Panc1 (cell line): ENCODE data around the gene LRRC57. TPM values are rescaled to one million over a fixed set of nuclear protein-coding genes. Genes with fewer than 3 reads are reported as not detected.

Experiments
- ATAC-seq: fragments of 200-7000 bp; cut with Tn5 transposase; 2 replicates; pipeline ENCODE4 v1.9.1; 2020; ENCODE audit warnings: mild to moderate bottlenecking, moderate library complexity
- BruUV-seq: library from RNA; stranded (reverse); fragments of 400-500 nt; replicated peaks from 2 replicates; lab custom pipeline; 2021; lab: Mats Ljungman, UMichigan
- CTCF ChIA-PET: fragments of 300-600 bp; sonication (Branson Sonifier 250); formaldehyde crosslinking; loops from one replicate; lab custom pipeline; 2022; ENCODE audit warnings: antibody characterized with exemption; lab: Charles Lee
- POLR2A ChIA-PET: fragments of 300-600 bp; sonication (Branson Sonifier 250); formaldehyde crosslinking; loops from one replicate; lab custom pipeline; 2022; ENCODE audit warnings: antibody characterized with exemption; lab: Charles Lee
- DNase-seq: peaks from one replicate; pipeline ENCODE4 v3.0.0-alpha.2; 2010; ENCODE audit warnings: low read depth, low spot score
- H3K27ac ChIP-seq: 2 replicates; pipeline ENCODE4 v1.5.1; 2011; ENCODE audit warnings: mild to moderate bottlenecking, low read length, inconsistent platforms
- H3K27me3 ChIP-seq: fragments of 200-500 bp; sonication (Bioruptor generic); 2 replicates; pipeline ENCODE4 v1.6.0; 2014; ENCODE audit warnings: low read length, inconsistent platforms; ENCODE audit not compliant: control insufficient read depth, insufficient read depth
- H3K36me3 ChIP-seq: fragments of 200-500 bp; sonication (Bioruptor generic); 2 replicates; pipeline ENCODE4 v1.5.1; 2014; ENCODE audit warnings: inconsistent platforms, mild to moderate bottlenecking, low read length, moderate library complexity; ENCODE audit not compliant: control insufficient read depth, insufficient read depth
- H3K4me1 ChIP-seq: 2 replicates; pipeline ENCODE4 v1.5.1; 2011; ENCODE audit warnings: inconsistent platforms, mild to moderate bottlenecking, low read length, moderate library complexity; ENCODE audit not compliant: control insufficient read depth, insufficient read depth
- H3K4me3 ChIP-seq, 2 experiments: 2 replicates each; pipeline ENCODE4 v1.5.1; 2011 to 2012; ENCODE audit warnings: low read depth in 2 of 2, low read length in 2 of 2, mild to moderate bottlenecking in 2 of 2, inconsistent platforms in 1 of 2, moderate library complexity in 1 of 2
- H3K9me3 ChIP-seq: fragments of 200-500 bp; sonication (Bioruptor generic); 2 replicates; pipeline ENCODE4 v1.5.1; 2014; ENCODE audit warnings: low read depth, mild to moderate bottlenecking, inconsistent platforms, low read length, moderate library complexity; ENCODE audit not compliant: control insufficient read depth, insufficient read depth
- POLR2AphosphoS5 ChIP-seq: IDR thresholded peaks from 2 replicates; pipeline ENCODE4 v1.6.1; 2012; ENCODE audit warnings: mild to moderate bottlenecking, low read depth, low read length, moderate library complexity
- SIN3A ChIP-seq: IDR thresholded peaks from 2 replicates; pipeline ENCODE4 v1.6.1; 2012; ENCODE audit warnings: low read depth, mild to moderate bottlenecking, low read length, moderate library complexity, borderline replicate concordance; ENCODE audit not compliant: insufficient read depth
- TCF7L2 ChIP-seq: IDR thresholded peaks from 2 replicates; pipeline ENCODE4 v1.6.1; 2011; ENCODE audit warnings: mild to moderate bottlenecking, low read depth, low read length, inconsistent platforms
- in situ Hi-C: cut with HindIII; loops from 2 replicates; pipeline ENCODE4 v1.10.0; 2016; ENCODE audit warnings: low sequenced_read_pairs, low pct_unique_long_range_greater_than_20kb
- intact Hi-C: fragments of 100-400 bp; cut with micrococcal nuclease; formaldehyde crosslinking; loops from one replicate; pipeline ENCODE4 v1.10.0; 2022; ENCODE audit not compliant: unreplicated experiment
- total RNA-seq: library from RNA; stranded (reverse); gene quantifications from one replicate; pipeline ENCODE4 v1.2.1, GENCODE V29; 2021; ENCODE audit not compliant: unreplicated experiment
- TF ChIP-seq, protein P1 (sequence below), 2 experiments: IDR thresholded peaks; 2 replicates each; pipeline ENCODE4 v1.6.1; 2011 to 2012; ENCODE audit warnings: low read depth in 2 of 2, control low read depth in 1 of 2, low read length in 1 of 2, mild to moderate bottlenecking in 1 of 2, moderate library complexity in 1 of 2; ENCODE audit not compliant: insufficient read depth in 1 of 2
- TF ChIP-seq, protein P2 (sequence below): fragments of 450-650 bp; IDR thresholded peaks from 2 replicates; pipeline ENCODE4 v1.5.1; 2017; ENCODE audit warnings: mild to moderate bottlenecking

Gene LRRC57
- total RNA-seq, 1 experiment from 2014 or later: 39.2 TPM

- intact Hi-C loops (no loop called here), in situ Hi-C loops (no loop called here)
- H3K27me3 ChIP-seq: no peaks in the 10 kb centered on the region
- ChIA-PET POLR2A (interaction anchor here (0.6 to 1.1 kb wide), 2 partner anchors 16 to 43 kb away, joined by 3 read pairs; no protein-coding TSS in a partner anchor), CTCF (no interaction called here)
- ATAC-seq (no peak), DNase-seq (no peak)
- H3K4me3 ChIP-seq: no peak overlapping the region
- BruUV-seq: no TSS peak
- no peaks in the 10 kb centered on the region for H3K4me1 ChIP-seq
- TF ChIP-seq POLR2AphosphoS5: no peak
- TF ChIP-seq, protein P1, sequence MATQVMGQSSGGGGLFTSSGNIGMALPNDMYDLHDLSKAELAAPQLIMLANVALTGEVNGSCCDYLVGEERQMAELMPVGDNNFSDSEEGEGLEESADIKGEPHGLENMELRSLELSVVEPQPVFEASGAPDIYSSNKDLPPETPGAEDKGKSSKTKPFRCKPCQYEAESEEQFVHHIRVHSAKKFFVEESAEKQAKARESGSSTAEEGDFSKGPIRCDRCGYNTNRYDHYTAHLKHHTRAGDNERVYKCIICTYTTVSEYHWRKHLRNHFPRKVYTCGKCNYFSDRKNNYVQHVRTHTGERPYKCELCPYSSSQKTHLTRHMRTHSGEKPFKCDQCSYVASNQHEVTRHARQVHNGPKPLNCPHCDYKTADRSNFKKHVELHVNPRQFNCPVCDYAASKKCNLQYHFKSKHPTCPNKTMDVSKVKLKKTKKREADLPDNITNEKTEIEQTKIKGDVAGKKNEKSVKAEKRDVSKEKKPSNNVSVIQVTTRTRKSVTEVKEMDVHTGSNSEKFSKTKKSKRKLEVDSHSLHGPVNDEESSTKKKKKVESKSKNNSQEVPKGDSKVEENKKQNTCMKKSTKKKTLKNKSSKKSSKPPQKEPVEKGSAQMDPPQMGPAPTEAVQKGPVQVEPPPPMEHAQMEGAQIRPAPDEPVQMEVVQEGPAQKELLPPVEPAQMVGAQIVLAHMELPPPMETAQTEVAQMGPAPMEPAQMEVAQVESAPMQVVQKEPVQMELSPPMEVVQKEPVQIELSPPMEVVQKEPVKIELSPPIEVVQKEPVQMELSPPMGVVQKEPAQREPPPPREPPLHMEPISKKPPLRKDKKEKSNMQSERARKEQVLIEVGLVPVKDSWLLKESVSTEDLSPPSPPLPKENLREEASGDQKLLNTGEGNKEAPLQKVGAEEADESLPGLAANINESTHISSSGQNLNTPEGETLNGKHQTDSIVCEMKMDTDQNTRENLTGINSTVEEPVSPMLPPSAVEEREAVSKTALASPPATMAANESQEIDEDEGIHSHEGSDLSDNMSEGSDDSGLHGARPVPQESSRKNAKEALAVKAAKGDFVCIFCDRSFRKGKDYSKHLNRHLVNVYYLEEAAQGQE (IDR thresholded peaks at IDR 0.05; ENCODE audit: insufficient read depth in 1 of 2, low read depth in 2 of 2, low read length in 1 of 2): no peak
- TF ChIP-seq TCF7L2: no peak
- TF ChIP-seq, protein P2, sequence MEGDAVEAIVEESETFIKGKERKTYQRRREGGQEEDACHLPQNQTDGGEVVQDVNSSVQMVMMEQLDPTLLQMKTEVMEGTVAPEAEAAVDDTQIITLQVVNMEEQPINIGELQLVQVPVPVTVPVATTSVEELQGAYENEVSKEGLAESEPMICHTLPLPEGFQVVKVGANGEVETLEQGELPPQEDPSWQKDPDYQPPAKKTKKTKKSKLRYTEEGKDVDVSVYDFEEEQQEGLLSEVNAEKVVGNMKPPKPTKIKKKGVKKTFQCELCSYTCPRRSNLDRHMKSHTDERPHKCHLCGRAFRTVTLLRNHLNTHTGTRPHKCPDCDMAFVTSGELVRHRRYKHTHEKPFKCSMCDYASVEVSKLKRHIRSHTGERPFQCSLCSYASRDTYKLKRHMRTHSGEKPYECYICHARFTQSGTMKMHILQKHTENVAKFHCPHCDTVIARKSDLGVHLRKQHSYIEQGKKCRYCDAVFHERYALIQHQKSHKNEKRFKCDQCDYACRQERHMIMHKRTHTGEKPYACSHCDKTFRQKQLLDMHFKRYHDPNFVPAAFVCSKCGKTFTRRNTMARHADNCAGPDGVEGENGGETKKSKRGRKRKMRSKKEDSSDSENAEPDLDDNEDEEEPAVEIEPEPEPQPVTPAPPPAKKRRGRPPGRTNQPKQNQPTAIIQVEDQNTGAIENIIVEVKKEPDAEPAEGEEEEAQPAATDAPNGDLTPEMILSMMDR: no peak
- TF ChIP-seq SIN3A: no peak
- no peak overlapping the region for H3K27ac ChIP-seq
- H3K9me3 ChIP-seq: no peaks in the 10 kb centered on the region
- H3K36me3 ChIP-seq: no peaks in the 10 kb centered on the region
Measured at GRCh38 chr15:42592716-42593115, 44.1 kb upstream of the LRRC57 start.

- TF ChIP-seq POLR2AphosphoS5: no peak
- TF ChIP-seq, protein P2: peak; percentile 43; the same call in 1 of the 2 replicates
- Histone ChIP-seq H3K9me3 (no peaks in the 10 kb centered on the region), H3K4me1 (no peaks in the 10 kb centered on the region), H3K27me3 (no peaks in the 10 kb centered on the region), H3K36me3 (no peaks in the 10 kb centered on the region), H3K27ac (no peak overlapping the region), H3K4me3 (no peak overlapping the region)
- BruUV-seq: no TSS peak
- 0 out of 2 replicates have a peak, but pooled peaks have one; percentile 76 for ATAC-seq
- CTCF ChIA-PET: interaction anchor here (0.7 kb wide), 2 partner anchors 52 to 317 kb away, joined by 5 read pairs; no protein-coding TSS in a partner anchor
- in situ Hi-C loops (no loop called here), intact Hi-C loops (no loop called here)
- no peak for DNase-seq
- POLR2A ChIA-PET: interaction anchor here (0.6 to 1.1 kb wide), 4 partner anchors 10 to 176 kb away, joined by 3 to 5 read pairs (median 4); no protein-coding TSS in a partner anchor
Measured at GRCh38 chr15:42591238-42591934, 42.8 kb upstream of the LRRC57 start.
